SK-N-MC (cell line): ENCODE data around the gene FOXN4.

ENCODE experiments used
- EZH2 ChIP-seq: fragments of 200-600 bp; sonication (generic); IDR thresholded peaks from one replicate; pipeline ENCODE4 v1.6.1; 2017; ENCODE audit warnings: antibody characterized with exemption
- FOXP2 ChIP-seq: optimal IDR thresholded peaks from 2 replicates; pipeline ENCODE3; 2011; ENCODE audit warnings: mild to moderate bottlenecking, moderate library complexity; ENCODE audit not compliant: insufficient read depth; ENCODE audit errors: extremely low read length, control extremely low read depth
- POLR2AphosphoS5 ChIP-seq: IDR thresholded peaks from 2 replicates; pipeline ENCODE4 v1.6.1; 2012; ENCODE audit warnings: mild to moderate bottlenecking, low read depth, low read length, borderline replicate concordance

- TF ChIP-seq EZH2 = no peak
- no peak for TF ChIP-seq POLR2AphosphoS5
- no peak for TF ChIP-seq FOXP2
Observed at GRCh38 chr12:109294286-109294796, 14.7 kb downstream of the FOXN4 start.
